ENCODE measurements around the gene PPM1N. TPM values are rescaled to one million over a fixed set of nuclear protein-coding genes. Genes with fewer than 3 reads are reported as not detected.

The PPM1N gene
- total and polyA plus RNA-seq, 2 of the 4 experiments (the other 2 are of a cell fraction): 0.90 to 1.6 TPM

GRCh38 chr19:45460807-45461347 lies 37.4 kb upstream of the PPM1N start:
- Histone ChIP-seq H3K9ac (ENCODE audit: low read depth, low read length) (no peak overlapping the region), H3K9me3 (ENCODE audit: control insufficient read depth, insufficient read depth, low read length) (no peaks in the 10 kb centered on the region), H3K14ac (replicated peaks; ENCODE audit: low read depth, low read length) (no peak overlapping the region), H2BK15ac (ENCODE audit: low read depth, low read length) (no peak overlapping the region), H3K36me3 (ENCODE audit: control insufficient read depth, insufficient read depth, low read length) (no peaks in the 10 kb centered on the region), H3K27me3 (ENCODE audit: control insufficient read depth, insufficient read depth, low read length) (no peaks in the 10 kb centered on the region), H3K18ac (ENCODE audit: low read depth, low read length) (no peak overlapping the region), H3K4me2 (ENCODE audit: low read depth, low read length) (no peak overlapping the region), H3K4me3 (ENCODE audit: insufficient read depth, low read depth, low read length) (no peak overlapping the region), H3K9me1 (ENCODE audit: insufficient read depth, low read length) (no peaks in the 10 kb centered on the region), H3K23ac (ENCODE audit: low read depth, low read length) (no peak overlapping the region), H2BK20ac (ENCODE audit: low read depth, low read length) (no peak overlapping the region), H3K4ac (ENCODE audit: low read depth, low read length) (no peak overlapping the region), H2AFZ (replicated peaks; ENCODE audit: low read length, poor library complexity) (no peak overlapping the region), H2BK5ac (ENCODE audit: low read depth, low read length, poor library complexity, severe bottlenecking) (no peak overlapping the region), H4K91ac (ENCODE audit: insufficient read depth, low read depth, low read length) (no peak overlapping the region), H4K8ac (ENCODE audit: low read depth in 2 of 2, low read length in 2 of 2) (no peak overlapping the region), H3K4me1 (ENCODE audit: control insufficient read depth, insufficient read depth, low read length) (peaks cover 5% of the 10 kb centered on the region), H4K5ac (ENCODE audit: low read depth, low read length) (no peak overlapping the region), H2AK9ac (replicated peaks; ENCODE audit: low read depth, low read length, poor library complexity) (peak overlapping the region; percentile 19), H3K27ac (ENCODE audit: insufficient read depth, low read length) (no peak overlapping the region), H4K20me1 (ENCODE audit: insufficient read depth, low read length) (peaks cover 7% of the 10 kb centered on the region), H3K56ac (ENCODE audit: extremely low read depth, insufficient read depth, low read length) (no peak overlapping the region), H2BK120ac (ENCODE audit: low read depth, low read length) (no peak overlapping the region), H2AK5ac (ENCODE audit: low read depth, low read length) (no peak overlapping the region), H3K79me1 (ENCODE audit: low read depth in 1 of 2, low read length in 2 of 2) (peaks cover 0 to 4% of the 10 kb centered on the region in 2 experiments; a peak in 1 of 4 replicates)
- no TSS peak for BruUV-seq (replicated peaks)
- WGBS, 2 experiments (ENCODE audit: extremely low coverage in 2 of 2, insufficient read length in 1 of 2): 61% methylated on average over 4 of the region's 8 CpGs; no CpG with 5 or more reads in 1 of the 2 experiments
- ChIA-PET POLR2A (ENCODE audit: unreplicated experiment) (no interaction called here), CTCF (no interaction called here)
- intact Hi-C loops (cut with micrococcal nuclease): no loop called here
- in situ Hi-C loops (cut with MboI; ENCODE audit: low sequenced_read_pairs): no loop called here
- TF ChIP-seq RAD21 (IDR thresholded peaks at IDR 0.05; ENCODE audit: low read length) (no peak), RCOR1 (IDR thresholded peaks at IDR 0.05; ENCODE audit: insufficient replicate concordance, low read length) (no peak), NFE2L2 (IDR thresholded peaks at IDR 0.05; ENCODE audit: low read depth, low read length) (no peak), ELK1 (IDR thresholded peaks at IDR 0.05; ENCODE audit: borderline replicate concordance, low read depth, low read length) (no peak), SMC3 (IDR thresholded peaks at IDR 0.05; ENCODE audit: low read depth, low read length) (no peak), BHLHE40 (IDR thresholded peaks at IDR 0.05; ENCODE audit: low read depth, low read length) (no peak), MAZ (IDR thresholded peaks at IDR 0.05; ENCODE audit: borderline replicate concordance, low read depth, low read length) (no peak), MXI1 (IDR thresholded peaks at IDR 0.05; ENCODE audit: borderline replicate concordance, low read depth, low read length) (no peak), MAFK (IDR thresholded peaks at IDR 0.05; ENCODE audit: low read depth, low read length) (no peak), FOS (IDR thresholded peaks at IDR 0.05; ENCODE audit: low read depth, low read length) (no peak), RFX5 (IDR thresholded peaks at IDR 0.05; ENCODE audit: low read depth, low read length) (no peak), POLR2A (IDR thresholded peaks at IDR 0.05; ENCODE audit: low read depth, low read length) (no peak), CHD1 (IDR thresholded peaks at IDR 0.05; ENCODE audit: low read depth, low read length) (no peak)
- TF ChIP-seq, protein P1, sequence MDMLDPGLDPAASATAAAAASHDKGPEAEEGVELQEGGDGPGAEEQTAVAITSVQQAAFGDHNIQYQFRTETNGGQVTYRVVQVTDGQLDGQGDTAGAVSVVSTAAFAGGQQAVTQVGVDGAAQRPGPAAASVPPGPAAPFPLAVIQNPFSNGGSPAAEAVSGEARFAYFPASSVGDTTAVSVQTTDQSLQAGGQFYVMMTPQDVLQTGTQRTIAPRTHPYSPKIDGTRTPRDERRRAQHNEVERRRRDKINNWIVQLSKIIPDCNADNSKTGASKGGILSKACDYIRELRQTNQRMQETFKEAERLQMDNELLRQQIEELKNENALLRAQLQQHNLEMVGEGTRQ (IDR thresholded peaks at IDR 0.05; ENCODE audit: low read depth, low read length): no peak
- TF ChIP-seq, protein P2, sequence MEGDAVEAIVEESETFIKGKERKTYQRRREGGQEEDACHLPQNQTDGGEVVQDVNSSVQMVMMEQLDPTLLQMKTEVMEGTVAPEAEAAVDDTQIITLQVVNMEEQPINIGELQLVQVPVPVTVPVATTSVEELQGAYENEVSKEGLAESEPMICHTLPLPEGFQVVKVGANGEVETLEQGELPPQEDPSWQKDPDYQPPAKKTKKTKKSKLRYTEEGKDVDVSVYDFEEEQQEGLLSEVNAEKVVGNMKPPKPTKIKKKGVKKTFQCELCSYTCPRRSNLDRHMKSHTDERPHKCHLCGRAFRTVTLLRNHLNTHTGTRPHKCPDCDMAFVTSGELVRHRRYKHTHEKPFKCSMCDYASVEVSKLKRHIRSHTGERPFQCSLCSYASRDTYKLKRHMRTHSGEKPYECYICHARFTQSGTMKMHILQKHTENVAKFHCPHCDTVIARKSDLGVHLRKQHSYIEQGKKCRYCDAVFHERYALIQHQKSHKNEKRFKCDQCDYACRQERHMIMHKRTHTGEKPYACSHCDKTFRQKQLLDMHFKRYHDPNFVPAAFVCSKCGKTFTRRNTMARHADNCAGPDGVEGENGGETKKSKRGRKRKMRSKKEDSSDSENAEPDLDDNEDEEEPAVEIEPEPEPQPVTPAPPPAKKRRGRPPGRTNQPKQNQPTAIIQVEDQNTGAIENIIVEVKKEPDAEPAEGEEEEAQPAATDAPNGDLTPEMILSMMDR (conservative IDR thresholded peaks at IDR 0.05; ENCODE audit: low read depth, low read length): no peak
- dilution Hi-C loops (cut with HindIII; ENCODE audit: low sequenced_read_pairs, unreplicated experiment): no loop called here
- DNase-seq (no peak), ATAC-seq (ENCODE audit: low read depth) (no peak)
